Heart left ventricle (tissue), 13 donors: ENCODE data around the gene FARP1.

ENCODE experiments used
- POLR2A ChIP-seq, 2 donors: fragments of 450-650 bp; IDR thresholded peaks; one replicate each; pipeline ENCODE4 v1.6.1; 2017; ENCODE audit warnings: antibody characterized with exemption in 2 of 2, mild to moderate bottlenecking in 2 of 2, moderate library complexity in 2 of 2
- TF ChIP-seq, protein P1 (sequence below), 12 donors: fragments of 200-600 bp; sonication (generic) in 4 of 12; IDR thresholded peaks; one replicate each; pipeline versions ENCODE4 v1.5.0 to v1.8.0; 2018 to 2022; ENCODE audit warnings: antibody characterized with exemption in 12 of 12, mild to moderate bottlenecking in 5 of 12
- donor health status: ischemic (EF 13 %, LVEDD 7.1; RV severe dilation, severe dysfunction).
- donor health status: DM: no; HTN: yes; CAD: no.
- donor health status: DM: no; HTN: no; CAD: no.
- donor health status: ischemic (EF 25% LVEDD 6.9; RV normal size, moderate dysfunction).
- donor health status: ischemic (EF 25% LVEDD 5.7; RV mildly dilated, moderate dysfunction).
- donor health status: ischemic (EF 35%, LVEDD 5.7; RV mildly dilated, moderate dysfunction).
- donor health status: nonischemic (EF 11% LVEDD 7.7; RV severe dilation, severe dysfunction).
- donor health status: DM: yes; HTN: yes; CAD: no.
- donor health status: PGD.
- donor health status: ischemic (EF 29% LVEDD 5.4; RV normal size, mild dysfunction).
- donor health status: nonischemic (EF 23%, LVEDD 6.1; RV moderate dilation, normal function).

DNA sequence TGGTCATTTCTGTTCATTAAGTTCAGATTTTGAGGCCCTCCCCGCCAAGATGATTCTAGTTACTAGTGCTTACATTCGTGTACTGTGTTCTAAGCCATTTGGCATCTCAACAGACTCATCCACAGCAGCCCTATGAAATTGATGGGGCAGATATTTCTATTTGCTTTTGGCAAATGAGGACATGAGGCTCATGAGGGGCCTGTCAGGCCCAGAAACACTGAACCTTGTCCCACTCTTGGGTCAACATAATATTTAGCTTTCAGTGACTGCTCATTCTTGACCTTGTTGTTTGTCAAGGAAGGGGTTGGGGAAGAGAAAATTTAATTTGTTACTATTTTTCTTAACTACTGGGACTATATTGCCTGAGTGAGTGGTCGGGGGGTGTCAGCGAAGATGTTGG lies 126.5 kb downstream of the FARP1 start:
- TF ChIP-seq, protein P1, sequence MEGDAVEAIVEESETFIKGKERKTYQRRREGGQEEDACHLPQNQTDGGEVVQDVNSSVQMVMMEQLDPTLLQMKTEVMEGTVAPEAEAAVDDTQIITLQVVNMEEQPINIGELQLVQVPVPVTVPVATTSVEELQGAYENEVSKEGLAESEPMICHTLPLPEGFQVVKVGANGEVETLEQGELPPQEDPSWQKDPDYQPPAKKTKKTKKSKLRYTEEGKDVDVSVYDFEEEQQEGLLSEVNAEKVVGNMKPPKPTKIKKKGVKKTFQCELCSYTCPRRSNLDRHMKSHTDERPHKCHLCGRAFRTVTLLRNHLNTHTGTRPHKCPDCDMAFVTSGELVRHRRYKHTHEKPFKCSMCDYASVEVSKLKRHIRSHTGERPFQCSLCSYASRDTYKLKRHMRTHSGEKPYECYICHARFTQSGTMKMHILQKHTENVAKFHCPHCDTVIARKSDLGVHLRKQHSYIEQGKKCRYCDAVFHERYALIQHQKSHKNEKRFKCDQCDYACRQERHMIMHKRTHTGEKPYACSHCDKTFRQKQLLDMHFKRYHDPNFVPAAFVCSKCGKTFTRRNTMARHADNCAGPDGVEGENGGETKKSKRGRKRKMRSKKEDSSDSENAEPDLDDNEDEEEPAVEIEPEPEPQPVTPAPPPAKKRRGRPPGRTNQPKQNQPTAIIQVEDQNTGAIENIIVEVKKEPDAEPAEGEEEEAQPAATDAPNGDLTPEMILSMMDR (IDR thresholded peaks at IDR 0.05): no peak
- TF ChIP-seq POLR2A (IDR thresholded peaks at IDR 0.05): no peak
